Measurements from ENCODE around the gene DCTN3. TPM values are rescaled to one million over a fixed set of nuclear protein-coding genes. Genes with fewer than 3 reads are reported as not detected.

Gene DCTN3
- total and polyA plus RNA-seq, 4 donors, result 39.8 to 86.3 (median 70.3) TPM

DNA sequence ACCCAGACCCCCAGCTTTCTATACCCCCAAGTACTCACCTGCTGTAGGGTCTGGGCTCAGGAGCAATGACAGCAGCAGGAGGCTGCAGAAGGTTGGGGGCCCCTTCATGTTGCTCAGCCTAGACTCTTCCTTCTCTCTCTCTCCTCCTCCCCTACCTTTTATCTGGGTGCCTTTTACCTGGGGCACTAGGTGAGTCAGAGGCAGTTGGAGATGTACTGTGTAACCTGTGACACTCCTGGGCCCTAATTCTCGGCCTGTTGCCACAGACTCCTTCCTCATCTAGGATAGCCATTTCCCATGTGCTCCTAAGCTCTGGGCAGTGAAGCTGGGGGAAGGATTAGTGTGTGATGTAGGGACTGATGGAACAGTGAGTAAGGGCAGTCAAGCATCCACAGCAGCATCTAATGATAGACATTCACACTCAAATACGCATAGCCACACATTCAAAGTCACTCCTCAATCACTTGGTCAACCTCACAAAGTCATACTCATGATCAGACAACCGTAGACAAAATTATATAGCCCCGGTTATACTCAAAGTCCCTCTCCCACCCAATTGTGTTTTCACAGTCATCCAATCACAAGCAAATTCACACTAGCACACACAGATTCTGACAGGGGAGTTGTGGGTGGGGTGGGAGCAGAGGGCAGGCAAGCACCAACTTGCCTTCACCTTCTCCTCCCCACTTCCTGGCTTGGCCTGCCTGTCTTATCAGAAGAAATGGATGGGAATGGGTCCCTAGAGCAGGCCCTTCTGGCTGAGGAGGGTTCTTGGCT is 42.4 kb upstream of the DCTN3 start, which contains the start of gene CCL27:
CCL27 (minus strand) TSS at position 132 of the 777 bp plus-strand sequence; CDS start at position 108, 24 bp downstream.
- Histone ChIP-seq H3K9ac (ENCODE audit: insufficient read depth in 1 of 2, low read length in 2 of 2) (no peak within 1 kb of the TSS), H3K36me3 (ENCODE audit: control insufficient read depth in 4 of 4, insufficient read depth in 4 of 4, low read length in 4 of 4) (peaks cover 1 to 18% (median 10%) of the 10 kb centered on the region in 4 donors), H3K4me3 (no peak within 1 kb of the TSS), H3K4me1 (ENCODE audit: control insufficient read depth in 5 of 5, insufficient read depth in 5 of 5, low read length in 5 of 5) (peaks cover 0 to 7% (median 0%) of the 10 kb centered on the region in 5 donors), H3K9me3 (ENCODE audit: control insufficient read depth in 4 of 4, insufficient read depth in 3 of 4, low read length in 3 of 4) (no peaks in the 10 kb centered on the region), H3K27ac (ENCODE audit: low read depth in 1 of 2, low read length in 1 of 2) (peak within 1 kb of the TSS in 1 of 2 donors; percentile 5), H3K27me3 (ENCODE audit: control insufficient read depth in 3 of 3, insufficient read depth in 3 of 3, low read length in 2 of 3) (no peaks in the 10 kb centered on the region)
- DNase-seq (no peak), ATAC-seq (ENCODE audit: insufficient read depth, low FRiP score) (no peak)
- WGBS, 2 donors, result 91 to 95% methylated on average over 4 of the region's 4 CpGs
- TF ChIP-seq, protein P1, sequence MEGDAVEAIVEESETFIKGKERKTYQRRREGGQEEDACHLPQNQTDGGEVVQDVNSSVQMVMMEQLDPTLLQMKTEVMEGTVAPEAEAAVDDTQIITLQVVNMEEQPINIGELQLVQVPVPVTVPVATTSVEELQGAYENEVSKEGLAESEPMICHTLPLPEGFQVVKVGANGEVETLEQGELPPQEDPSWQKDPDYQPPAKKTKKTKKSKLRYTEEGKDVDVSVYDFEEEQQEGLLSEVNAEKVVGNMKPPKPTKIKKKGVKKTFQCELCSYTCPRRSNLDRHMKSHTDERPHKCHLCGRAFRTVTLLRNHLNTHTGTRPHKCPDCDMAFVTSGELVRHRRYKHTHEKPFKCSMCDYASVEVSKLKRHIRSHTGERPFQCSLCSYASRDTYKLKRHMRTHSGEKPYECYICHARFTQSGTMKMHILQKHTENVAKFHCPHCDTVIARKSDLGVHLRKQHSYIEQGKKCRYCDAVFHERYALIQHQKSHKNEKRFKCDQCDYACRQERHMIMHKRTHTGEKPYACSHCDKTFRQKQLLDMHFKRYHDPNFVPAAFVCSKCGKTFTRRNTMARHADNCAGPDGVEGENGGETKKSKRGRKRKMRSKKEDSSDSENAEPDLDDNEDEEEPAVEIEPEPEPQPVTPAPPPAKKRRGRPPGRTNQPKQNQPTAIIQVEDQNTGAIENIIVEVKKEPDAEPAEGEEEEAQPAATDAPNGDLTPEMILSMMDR (IDR thresholded peaks at IDR 0.05; ENCODE audit: control extremely low read depth, extremely low read depth), result no peak

DNA sequence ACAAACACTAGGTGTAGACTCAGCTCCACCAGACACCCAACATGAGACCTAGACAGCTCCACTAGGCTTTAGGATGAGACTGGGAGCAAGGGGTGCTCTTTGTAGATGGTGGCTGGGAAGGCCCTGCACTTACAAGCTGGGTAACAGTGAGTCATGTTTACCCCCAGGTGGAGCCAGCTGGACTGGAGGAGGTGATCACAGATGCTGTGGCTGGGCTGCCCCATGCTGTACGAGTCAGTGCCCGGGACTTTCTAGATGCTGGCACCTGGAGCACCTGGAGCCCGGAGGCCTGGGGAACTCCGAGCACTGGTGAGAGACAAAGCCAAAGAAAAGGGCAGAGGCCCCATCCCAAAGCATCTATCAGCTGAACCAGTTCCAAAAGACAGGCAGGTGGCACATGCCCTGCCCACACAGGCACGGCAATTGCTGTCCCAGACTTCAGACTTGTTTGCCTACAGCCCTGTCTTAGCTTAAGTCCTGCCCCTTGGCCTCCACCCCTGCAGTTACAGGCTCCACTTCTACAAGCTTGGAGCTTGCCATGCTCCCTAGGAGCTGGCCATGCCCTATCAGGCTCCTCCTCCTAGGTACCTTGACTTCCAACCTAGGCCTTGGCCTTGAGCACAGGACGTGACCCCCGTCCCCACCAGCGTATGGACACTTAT is 39.4 kb upstream of the DCTN3 start:
- Histone ChIP-seq H3K27me3 (ENCODE audit: control insufficient read depth in 3 of 3, insufficient read depth in 3 of 3, low read length in 2 of 3) (no peaks in the 10 kb centered on the region), H3K9me3 (ENCODE audit: control insufficient read depth in 4 of 4, insufficient read depth in 3 of 4, low read length in 3 of 4) (no peaks in the 10 kb centered on the region), H3K27ac (ENCODE audit: low read depth in 1 of 2, low read length in 1 of 2) (no peak overlapping the region), H3K4me3 (no peak overlapping the region), H3K9ac (ENCODE audit: insufficient read depth in 1 of 2, low read length in 2 of 2) (no peak overlapping the region), H3K4me1 (ENCODE audit: control insufficient read depth in 5 of 5, insufficient read depth in 5 of 5, low read length in 5 of 5) (peaks cover 0 to 15% (median 9%) of the 10 kb centered on the region in 5 donors), H3K36me3 (ENCODE audit: control insufficient read depth in 4 of 4, insufficient read depth in 4 of 4, low read length in 4 of 4) (peaks cover 1 to 18% (median 10%) of the 10 kb centered on the region in 4 donors)
- no peak for ATAC-seq (ENCODE audit: insufficient read depth, low FRiP score)
- TF ChIP-seq, protein P1 (IDR thresholded peaks at IDR 0.05; ENCODE audit: control extremely low read depth, extremely low read depth), result no peak
- DNase-seq, result no peak
- 92 to 97% methylated on average over 8 of the region's 8 CpGs for WGBS, 2 donors

DNA sequence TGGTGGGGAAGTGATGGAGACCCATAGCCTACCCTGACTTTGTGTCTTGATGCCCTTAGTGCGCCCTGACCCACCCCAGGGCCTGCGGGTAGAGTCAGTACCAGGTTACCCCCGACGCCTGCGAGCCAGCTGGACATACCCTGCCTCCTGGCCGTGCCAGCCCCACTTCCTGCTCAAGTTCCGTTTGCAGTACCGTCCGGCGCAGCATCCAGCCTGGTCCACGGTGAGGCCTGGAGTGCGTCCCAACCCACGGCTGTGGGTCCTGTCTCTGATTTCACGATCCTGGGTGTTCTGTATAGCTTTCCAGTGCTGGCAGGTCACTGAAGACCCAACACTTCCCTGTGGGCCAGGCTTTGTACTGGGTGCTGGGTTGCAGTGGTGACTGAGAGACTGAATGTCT is 38.2 kb upstream of the DCTN3 start:
- Histone ChIP-seq H3K4me3 (no peak overlapping the region), H3K27ac (ENCODE audit: low read depth in 1 of 2, low read length in 1 of 2) (no peak overlapping the region), H3K27me3 (ENCODE audit: control insufficient read depth in 3 of 3, insufficient read depth in 3 of 3, low read length in 2 of 3) (no peaks in the 10 kb centered on the region), H3K9ac (ENCODE audit: insufficient read depth in 1 of 2, low read length in 2 of 2) (no peak overlapping the region), H3K9me3 (ENCODE audit: control insufficient read depth in 4 of 4, insufficient read depth in 3 of 4, low read length in 3 of 4) (no peaks in the 10 kb centered on the region), H3K4me1 (ENCODE audit: control insufficient read depth in 5 of 5, insufficient read depth in 5 of 5, low read length in 5 of 5) (peaks cover 9 to 22% (median 16%) of the 10 kb centered on the region in 5 donors), H3K36me3 (ENCODE audit: control insufficient read depth in 4 of 4, insufficient read depth in 4 of 4, low read length in 4 of 4) (peaks cover 1 to 18% (median 10%) of the 10 kb centered on the region in 4 donors)
- no peak for ATAC-seq (ENCODE audit: insufficient read depth, low FRiP score)
- 78 to 91% methylated on average over 14 of the region's 14 CpGs for WGBS, 2 donors
- DNase-seq, result no peak
- TF ChIP-seq, protein P1 (IDR thresholded peaks at IDR 0.05; ENCODE audit: control extremely low read depth, extremely low read depth), result no peak

All from lung (tissue), 12 donors.